Panc1 (cell line): ENCODE results near the gene BECN2. TPM values are rescaled to one million over a fixed set of nuclear protein-coding genes. Genes with fewer than 3 reads are reported as not detected.

Experiments
- ATAC-seq: fragments of 200-7000 bp; cut with Tn5 transposase; 2 replicates; pipeline ENCODE4 v1.9.1; 2020; ENCODE audit warnings: mild to moderate bottlenecking, moderate library complexity
- BruUV-seq: library from RNA; stranded (reverse); fragments of 400-500 nt; replicated peaks from 2 replicates; lab custom pipeline; 2021; lab: Mats Ljungman, UMichigan
- CTCF ChIA-PET: fragments of 300-600 bp; sonication (Branson Sonifier 250); formaldehyde crosslinking; loops from one replicate; lab custom pipeline; 2022; ENCODE audit warnings: antibody characterized with exemption; lab: Charles Lee
- POLR2A ChIA-PET: fragments of 300-600 bp; sonication (Branson Sonifier 250); formaldehyde crosslinking; loops from one replicate; lab custom pipeline; 2022; ENCODE audit warnings: antibody characterized with exemption; lab: Charles Lee
- DNase-seq: peaks from one replicate; pipeline ENCODE4 v3.0.0-alpha.2; 2010; ENCODE audit warnings: low read depth, low spot score
- H3K27ac ChIP-seq: 2 replicates; pipeline ENCODE4 v1.5.1; 2011; ENCODE audit warnings: mild to moderate bottlenecking, low read length, inconsistent platforms
- H3K27me3 ChIP-seq: fragments of 200-500 bp; sonication (Bioruptor generic); 2 replicates; pipeline ENCODE4 v1.6.0; 2014; ENCODE audit warnings: low read length, inconsistent platforms; ENCODE audit not compliant: control insufficient read depth, insufficient read depth
- H3K36me3 ChIP-seq: fragments of 200-500 bp; sonication (Bioruptor generic); 2 replicates; pipeline ENCODE4 v1.5.1; 2014; ENCODE audit warnings: inconsistent platforms, mild to moderate bottlenecking, low read length, moderate library complexity; ENCODE audit not compliant: control insufficient read depth, insufficient read depth
- H3K4me1 ChIP-seq: 2 replicates; pipeline ENCODE4 v1.5.1; 2011; ENCODE audit warnings: inconsistent platforms, mild to moderate bottlenecking, low read length, moderate library complexity; ENCODE audit not compliant: control insufficient read depth, insufficient read depth
- H3K4me3 ChIP-seq, 2 experiments: 2 replicates each; pipeline ENCODE4 v1.5.1; 2011 to 2012; ENCODE audit warnings: low read depth in 2 of 2, low read length in 2 of 2, mild to moderate bottlenecking in 2 of 2, inconsistent platforms in 1 of 2, moderate library complexity in 1 of 2
- H3K9me3 ChIP-seq: fragments of 200-500 bp; sonication (Bioruptor generic); 2 replicates; pipeline ENCODE4 v1.5.1; 2014; ENCODE audit warnings: low read depth, mild to moderate bottlenecking, inconsistent platforms, low read length, moderate library complexity; ENCODE audit not compliant: control insufficient read depth, insufficient read depth
- POLR2AphosphoS5 ChIP-seq: IDR thresholded peaks from 2 replicates; pipeline ENCODE4 v1.6.1; 2012; ENCODE audit warnings: mild to moderate bottlenecking, low read depth, low read length, moderate library complexity
- SIN3A ChIP-seq: IDR thresholded peaks from 2 replicates; pipeline ENCODE4 v1.6.1; 2012; ENCODE audit warnings: low read depth, mild to moderate bottlenecking, low read length, moderate library complexity, borderline replicate concordance; ENCODE audit not compliant: insufficient read depth
- TCF7L2 ChIP-seq: IDR thresholded peaks from 2 replicates; pipeline ENCODE4 v1.6.1; 2011; ENCODE audit warnings: mild to moderate bottlenecking, low read depth, low read length, inconsistent platforms
- in situ Hi-C: cut with HindIII; loops from 2 replicates; pipeline ENCODE4 v1.10.0; 2016; ENCODE audit warnings: low sequenced_read_pairs, low pct_unique_long_range_greater_than_20kb
- intact Hi-C: fragments of 100-400 bp; cut with micrococcal nuclease; formaldehyde crosslinking; loops from one replicate; pipeline ENCODE4 v1.10.0; 2022; ENCODE audit not compliant: unreplicated experiment
- total RNA-seq: library from RNA; stranded (reverse); gene quantifications from one replicate; pipeline ENCODE4 v1.2.1, GENCODE V29; 2021; ENCODE audit not compliant: unreplicated experiment
- TF ChIP-seq, protein P1 (sequence below): fragments of 450-650 bp; IDR thresholded peaks from 2 replicates; pipeline ENCODE4 v1.5.1; 2017; ENCODE audit warnings: mild to moderate bottlenecking
- TF ChIP-seq, protein P2 (sequence below), 2 experiments: IDR thresholded peaks; 2 replicates each; pipeline ENCODE4 v1.6.1; 2011 to 2012; ENCODE audit warnings: low read depth in 2 of 2, control low read depth in 1 of 2, low read length in 1 of 2, mild to moderate bottlenecking in 1 of 2, moderate library complexity in 1 of 2; ENCODE audit not compliant: insufficient read depth in 1 of 2

BECN2 gene
- total RNA-seq, 1 experiment from 2014 or later = not detected

DNA sequence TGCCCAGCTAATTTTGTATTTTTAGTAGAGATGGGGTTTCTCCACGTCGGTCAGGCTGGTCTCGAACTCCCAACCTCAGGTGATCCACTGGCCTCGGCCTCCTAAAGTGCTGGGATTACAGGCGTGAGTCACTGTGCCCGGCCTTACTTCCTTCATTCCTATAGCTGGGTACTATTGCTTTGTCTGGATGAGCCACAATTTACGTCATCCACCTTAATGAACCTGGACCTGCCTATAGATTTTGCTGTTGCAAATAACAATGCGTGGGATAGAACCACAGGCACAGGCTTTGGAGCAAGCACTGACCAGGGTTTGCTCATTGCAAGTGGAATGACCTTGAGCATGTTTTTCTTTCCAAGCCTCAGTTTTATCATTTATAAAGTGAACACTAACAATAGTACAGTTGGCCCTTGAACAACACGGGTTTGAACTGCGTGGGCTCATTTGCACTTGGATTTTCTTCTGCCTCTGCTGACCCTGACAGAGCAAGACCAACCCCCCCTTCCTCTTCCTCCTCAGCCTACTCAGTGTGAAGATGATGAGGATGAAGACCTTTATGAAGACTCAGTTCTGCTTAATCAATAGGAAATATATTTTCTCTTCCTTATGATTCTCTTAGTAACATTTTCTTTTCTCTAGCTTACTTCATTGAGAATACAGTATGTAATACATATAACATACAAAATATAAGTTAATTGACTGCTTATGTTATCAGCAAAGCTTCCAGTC, 33.3 kb upstream of the BECN2 start:
- DNase-seq (no peak), ATAC-seq (no peak)
- no peaks in the 10 kb centered on the region for H3K36me3 ChIP-seq
- intact Hi-C loops (no loop called here), in situ Hi-C loops (no loop called here)
- TF ChIP-seq POLR2AphosphoS5 = no peak
- no peak for TF ChIP-seq SIN3A
- no peak for TF ChIP-seq TCF7L2
- TF ChIP-seq, protein P1, sequence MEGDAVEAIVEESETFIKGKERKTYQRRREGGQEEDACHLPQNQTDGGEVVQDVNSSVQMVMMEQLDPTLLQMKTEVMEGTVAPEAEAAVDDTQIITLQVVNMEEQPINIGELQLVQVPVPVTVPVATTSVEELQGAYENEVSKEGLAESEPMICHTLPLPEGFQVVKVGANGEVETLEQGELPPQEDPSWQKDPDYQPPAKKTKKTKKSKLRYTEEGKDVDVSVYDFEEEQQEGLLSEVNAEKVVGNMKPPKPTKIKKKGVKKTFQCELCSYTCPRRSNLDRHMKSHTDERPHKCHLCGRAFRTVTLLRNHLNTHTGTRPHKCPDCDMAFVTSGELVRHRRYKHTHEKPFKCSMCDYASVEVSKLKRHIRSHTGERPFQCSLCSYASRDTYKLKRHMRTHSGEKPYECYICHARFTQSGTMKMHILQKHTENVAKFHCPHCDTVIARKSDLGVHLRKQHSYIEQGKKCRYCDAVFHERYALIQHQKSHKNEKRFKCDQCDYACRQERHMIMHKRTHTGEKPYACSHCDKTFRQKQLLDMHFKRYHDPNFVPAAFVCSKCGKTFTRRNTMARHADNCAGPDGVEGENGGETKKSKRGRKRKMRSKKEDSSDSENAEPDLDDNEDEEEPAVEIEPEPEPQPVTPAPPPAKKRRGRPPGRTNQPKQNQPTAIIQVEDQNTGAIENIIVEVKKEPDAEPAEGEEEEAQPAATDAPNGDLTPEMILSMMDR = no peak
- TF ChIP-seq, protein P2, sequence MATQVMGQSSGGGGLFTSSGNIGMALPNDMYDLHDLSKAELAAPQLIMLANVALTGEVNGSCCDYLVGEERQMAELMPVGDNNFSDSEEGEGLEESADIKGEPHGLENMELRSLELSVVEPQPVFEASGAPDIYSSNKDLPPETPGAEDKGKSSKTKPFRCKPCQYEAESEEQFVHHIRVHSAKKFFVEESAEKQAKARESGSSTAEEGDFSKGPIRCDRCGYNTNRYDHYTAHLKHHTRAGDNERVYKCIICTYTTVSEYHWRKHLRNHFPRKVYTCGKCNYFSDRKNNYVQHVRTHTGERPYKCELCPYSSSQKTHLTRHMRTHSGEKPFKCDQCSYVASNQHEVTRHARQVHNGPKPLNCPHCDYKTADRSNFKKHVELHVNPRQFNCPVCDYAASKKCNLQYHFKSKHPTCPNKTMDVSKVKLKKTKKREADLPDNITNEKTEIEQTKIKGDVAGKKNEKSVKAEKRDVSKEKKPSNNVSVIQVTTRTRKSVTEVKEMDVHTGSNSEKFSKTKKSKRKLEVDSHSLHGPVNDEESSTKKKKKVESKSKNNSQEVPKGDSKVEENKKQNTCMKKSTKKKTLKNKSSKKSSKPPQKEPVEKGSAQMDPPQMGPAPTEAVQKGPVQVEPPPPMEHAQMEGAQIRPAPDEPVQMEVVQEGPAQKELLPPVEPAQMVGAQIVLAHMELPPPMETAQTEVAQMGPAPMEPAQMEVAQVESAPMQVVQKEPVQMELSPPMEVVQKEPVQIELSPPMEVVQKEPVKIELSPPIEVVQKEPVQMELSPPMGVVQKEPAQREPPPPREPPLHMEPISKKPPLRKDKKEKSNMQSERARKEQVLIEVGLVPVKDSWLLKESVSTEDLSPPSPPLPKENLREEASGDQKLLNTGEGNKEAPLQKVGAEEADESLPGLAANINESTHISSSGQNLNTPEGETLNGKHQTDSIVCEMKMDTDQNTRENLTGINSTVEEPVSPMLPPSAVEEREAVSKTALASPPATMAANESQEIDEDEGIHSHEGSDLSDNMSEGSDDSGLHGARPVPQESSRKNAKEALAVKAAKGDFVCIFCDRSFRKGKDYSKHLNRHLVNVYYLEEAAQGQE (IDR thresholded peaks at IDR 0.05; ENCODE audit: insufficient read depth in 1 of 2, low read depth in 2 of 2, low read length in 1 of 2) = no peak
- H3K9me3 ChIP-seq = no peaks in the 10 kb centered on the region
- H3K4me3 ChIP-seq = no peak overlapping the region
- no peak overlapping the region for H3K27ac ChIP-seq
- no TSS peak for BruUV-seq
- POLR2A ChIA-PET = no interaction called here
- H3K27me3 ChIP-seq = no peaks in the 10 kb centered on the region
- H3K4me1 ChIP-seq = no peaks in the 10 kb centered on the region
- CTCF ChIA-PET = no interaction called here

DNA sequence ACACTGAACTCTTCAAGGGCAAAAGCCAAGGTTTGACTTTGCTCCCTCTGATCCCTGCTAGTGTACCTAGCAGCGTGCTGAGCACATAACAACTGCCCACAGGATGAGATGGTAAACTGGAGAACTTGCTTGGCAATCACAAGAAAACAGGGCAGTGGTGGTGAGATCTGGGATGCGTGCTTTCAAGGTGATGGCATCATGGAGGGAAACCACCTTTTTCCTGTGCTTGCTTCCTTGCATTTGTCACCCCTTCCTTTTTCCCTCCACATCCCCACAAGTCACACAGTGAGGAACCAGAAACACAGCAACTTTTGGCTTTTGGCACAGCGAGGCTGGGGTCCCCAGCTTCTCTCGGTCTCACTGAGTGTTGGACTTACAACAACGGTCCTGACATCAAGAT, 31.4 kb upstream of the BECN2 start:
- TF ChIP-seq, protein P2 (IDR thresholded peaks at IDR 0.05; ENCODE audit: insufficient read depth in 1 of 2, low read depth in 2 of 2, low read length in 1 of 2) = no peak
- no peak for TF ChIP-seq POLR2AphosphoS5
- TF ChIP-seq TCF7L2 = no peak
- TF ChIP-seq, protein P1 = no peak
- no peak for TF ChIP-seq SIN3A

More for the DNA sequence above, 31.4 kb upstream of the BECN2 start:
- in situ Hi-C loops = no loop called here
- Histone ChIP-seq H3K27me3 (no peaks in the 10 kb centered on the region), H3K27ac (no peak overlapping the region), H3K4me3 (no peak overlapping the region), H3K9me3 (no peaks in the 10 kb centered on the region), H3K4me1 (no peaks in the 10 kb centered on the region), H3K36me3 (no peaks in the 10 kb centered on the region)
- DNase-seq (no peak), ATAC-seq (no peak)
- BruUV-seq = no TSS peak
- intact Hi-C loops = no loop called here
- ChIA-PET CTCF (interaction anchor here (0.6 kb wide), 1 partner anchor 16 kb away, joined by 3 read pairs; no protein-coding TSS in a partner anchor), POLR2A (no interaction called here)
